Raji (cell line): ENCODE measurements around the gene EPN1.

ENCODE experiments used
- POLR2A ChIP-seq: IDR thresholded peaks from 2 replicates; pipeline ENCODE4 v1.6.1; 2011; ENCODE audit warnings: low read depth, low read length, control low read depth; ENCODE audit not compliant: insufficient read depth

EPN1 gene

DNA sequence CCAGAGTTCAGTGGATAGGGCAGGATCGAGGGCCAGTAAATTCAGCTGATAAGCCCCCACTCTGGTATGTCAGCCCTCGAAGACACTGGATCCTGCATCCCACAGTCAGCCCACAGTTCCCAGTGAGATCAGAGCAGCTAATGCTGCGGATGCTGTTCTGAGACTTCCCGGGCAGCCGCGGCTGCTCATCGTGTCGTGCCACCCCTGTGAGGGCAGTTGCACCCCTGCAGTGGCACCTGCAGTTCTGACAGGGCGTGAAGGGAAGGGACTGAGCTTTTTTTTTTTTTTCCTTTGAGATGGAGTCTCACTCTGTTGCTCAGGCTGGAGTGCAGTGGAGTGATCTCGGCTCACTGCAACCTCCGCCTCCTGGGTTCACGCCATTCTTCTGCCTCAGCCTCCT is 7.5 kb upstream of the EPN1 start:
- no peak for TF ChIP-seq POLR2A

DNA sequence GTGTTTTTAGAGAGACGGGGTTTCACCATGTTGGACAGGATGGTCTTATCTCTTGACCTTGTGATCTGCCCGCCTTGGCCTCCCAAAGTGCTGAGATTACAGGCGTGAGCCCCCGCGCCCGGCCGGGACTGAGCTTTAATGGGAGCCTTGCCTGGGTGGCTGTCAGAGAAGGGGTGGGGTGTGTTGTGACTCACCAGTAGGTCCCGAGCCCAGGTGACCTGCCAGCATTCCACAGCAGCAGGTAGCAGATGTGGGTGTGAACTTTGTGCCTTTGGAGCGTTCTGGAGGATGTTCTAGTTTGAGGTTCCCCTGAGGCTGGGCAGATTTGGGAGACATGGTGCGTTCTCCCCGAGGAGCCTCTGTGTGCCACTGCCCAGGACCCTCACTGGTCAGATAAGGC is 7.1 kb upstream of the EPN1 start:
- no peak for TF ChIP-seq POLR2A

DNA sequence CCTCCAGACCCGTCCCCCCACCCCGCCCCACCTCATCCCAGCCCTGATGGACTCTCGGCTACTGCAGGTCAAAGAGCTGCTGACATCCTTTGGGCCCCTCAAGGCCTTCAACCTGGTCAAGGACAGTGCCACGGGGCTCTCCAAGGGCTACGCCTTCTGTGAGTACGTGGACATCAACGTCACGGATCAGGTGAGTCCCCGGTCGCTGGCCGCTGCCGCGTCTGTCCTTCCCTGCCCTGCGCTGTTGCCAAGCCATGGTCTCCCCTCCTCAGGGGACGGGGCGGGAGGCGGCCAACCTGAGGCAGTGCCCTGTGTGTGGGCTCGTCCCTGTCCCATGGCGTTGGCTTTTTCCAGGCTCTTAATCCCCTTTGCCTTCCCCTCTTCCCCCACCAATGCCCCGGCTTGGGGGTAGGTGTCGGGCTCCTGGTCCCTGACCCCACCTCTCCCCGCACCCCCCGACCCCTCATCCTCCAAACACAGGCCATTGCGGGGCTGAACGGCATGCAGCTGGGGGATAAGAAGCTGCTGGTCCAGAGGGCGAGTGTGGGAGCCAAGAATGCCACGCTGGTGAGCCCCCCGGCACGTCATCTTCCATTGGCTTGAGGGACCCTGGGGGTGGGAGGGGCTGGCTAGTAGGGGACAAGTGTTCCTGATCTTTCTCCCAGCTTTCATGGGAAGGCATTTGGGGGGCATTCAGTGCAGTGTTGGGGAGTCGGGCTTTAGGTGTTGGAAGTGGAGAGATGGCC is 6.2 kb upstream of the EPN1 start:
- no peak for TF ChIP-seq POLR2A

DNA sequence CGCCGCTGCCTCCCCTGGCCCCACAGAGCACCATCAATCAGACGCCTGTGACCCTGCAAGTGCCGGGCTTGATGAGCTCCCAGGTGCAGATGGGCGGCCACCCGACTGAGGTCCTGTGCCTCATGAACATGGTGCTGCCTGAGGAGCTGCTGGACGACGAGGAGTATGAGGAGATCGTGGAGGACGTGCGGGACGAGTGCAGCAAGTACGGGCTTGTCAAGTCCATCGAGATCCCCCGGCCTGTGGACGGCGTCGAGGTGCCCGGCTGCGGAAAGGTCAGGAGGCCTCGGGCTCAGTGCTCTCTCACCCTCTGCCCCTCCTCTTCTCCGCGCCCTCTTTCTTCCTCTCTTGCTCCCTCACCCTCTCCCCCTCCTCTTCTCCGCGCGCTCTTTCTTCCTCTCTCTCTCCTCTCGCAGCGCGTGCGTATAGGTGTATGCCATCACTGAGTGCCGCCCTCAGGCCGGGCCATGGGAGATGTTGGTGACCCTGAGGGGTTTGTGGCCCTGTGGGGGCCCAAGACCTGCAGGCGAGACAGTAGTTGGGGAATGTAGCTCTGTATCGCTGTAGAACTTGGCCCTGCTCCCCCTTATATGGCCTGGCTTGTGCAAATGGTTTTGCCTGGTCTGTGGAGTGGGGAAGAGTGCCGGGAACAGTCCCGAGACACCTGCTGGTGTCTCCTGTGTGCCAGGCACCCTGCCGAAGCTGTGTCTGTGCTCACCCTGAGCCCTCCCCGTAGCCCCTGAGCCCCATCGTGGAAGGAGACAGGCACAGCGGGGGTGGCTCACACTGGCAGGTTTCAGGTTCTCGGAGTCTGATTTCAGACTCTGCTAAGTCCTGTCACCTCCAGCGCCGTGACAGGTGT is 5.4 kb upstream of the EPN1 start:
- no peak for TF ChIP-seq POLR2A

DNA sequence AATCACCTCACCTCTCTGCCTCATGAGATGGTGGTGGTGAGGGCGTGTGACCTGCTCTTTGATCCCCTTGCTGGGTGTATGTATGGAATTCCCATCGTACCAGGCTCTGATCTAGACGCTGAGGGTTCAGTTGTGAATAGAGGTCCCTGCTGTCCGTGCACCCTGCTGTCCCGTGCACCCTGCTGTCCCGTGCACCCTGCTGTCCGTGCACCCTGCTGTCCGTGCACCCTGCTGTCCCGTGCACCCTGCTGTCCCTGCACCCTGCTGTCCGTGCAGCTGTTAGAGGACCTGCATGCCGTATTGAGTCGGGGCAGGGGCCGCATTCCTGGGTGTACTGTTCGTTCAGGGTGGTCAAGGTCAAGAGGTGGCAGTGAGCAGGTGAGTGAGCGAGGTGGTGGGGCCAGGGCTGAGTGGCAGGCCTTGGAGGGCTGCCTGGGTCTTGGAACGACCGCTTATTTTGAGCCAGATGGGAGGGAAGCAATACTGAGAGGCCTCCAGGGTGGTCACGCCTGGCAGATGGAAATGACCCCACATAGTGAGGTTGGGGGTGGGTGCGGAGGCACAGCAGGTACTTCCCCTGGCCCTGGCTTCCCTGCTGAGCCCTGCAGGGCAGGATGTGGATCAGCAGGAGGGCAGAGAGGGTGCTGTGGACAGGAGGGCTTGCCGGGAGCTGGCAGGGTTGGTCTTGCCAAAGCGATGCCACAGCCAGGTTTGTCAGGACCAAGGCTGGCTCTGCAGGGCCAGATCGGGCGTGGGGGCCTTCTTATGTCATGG is 4.6 kb upstream of the EPN1 start:
- TF ChIP-seq POLR2A, result no peak

DNA sequence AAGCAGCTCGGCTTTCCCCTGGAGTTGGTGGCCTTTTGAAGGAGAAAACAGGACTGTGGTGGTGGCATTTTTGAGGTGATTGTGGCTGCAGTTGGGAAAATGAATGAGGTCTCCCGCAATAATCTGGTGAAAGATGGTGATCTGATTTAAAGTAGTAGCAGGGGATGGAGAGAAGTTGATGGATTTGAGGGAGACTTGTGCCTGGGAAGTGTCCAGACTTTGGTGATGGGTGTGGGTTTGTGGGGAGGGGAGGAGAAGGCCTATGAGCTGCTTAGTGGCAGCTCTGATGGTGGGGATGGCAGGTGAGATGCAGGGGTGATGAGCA is 4.0 kb upstream of the EPN1 start:
- no peak for TF ChIP-seq POLR2A

DNA sequence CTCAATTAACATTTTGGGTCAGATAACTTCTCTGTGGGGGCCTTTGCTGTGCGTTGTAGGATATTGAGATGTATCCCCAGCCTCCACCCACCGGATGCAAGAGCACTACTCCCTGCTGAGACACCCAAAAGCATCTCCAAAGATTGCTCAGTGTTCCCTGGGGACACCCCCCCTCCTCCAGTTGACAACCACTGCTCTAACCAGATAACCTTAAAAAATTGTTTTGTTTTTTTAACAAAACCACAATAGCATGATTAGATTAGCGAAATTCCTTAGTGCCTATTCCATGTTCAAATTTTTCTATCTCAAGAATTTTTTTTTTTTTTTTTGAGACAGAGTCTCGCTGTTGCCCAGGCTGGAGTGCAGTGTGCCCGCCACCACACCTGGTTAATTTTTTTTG is 2.6 kb upstream of the EPN1 start:
- no peak for TF ChIP-seq POLR2A

DNA sequence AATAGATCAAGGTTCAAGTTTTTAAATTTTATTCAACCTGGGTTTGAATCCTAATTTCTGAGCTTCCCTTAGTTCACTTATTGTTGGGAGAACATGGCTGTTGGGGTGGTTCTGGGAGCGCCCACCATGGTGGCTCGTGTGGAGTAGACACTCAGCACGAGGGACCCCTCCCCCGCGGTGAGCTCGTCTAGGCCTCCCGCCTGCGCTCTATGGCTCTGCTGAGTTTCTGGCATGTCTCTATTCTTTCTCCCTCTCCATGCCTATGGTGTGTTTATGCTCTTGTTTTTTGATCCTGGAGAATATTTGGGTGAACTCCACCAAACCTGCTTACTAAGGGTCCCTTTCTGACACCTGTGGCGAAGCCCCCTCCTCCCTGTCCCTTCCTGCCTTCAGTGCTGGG is 1.6 kb upstream of the EPN1 start:
- TF ChIP-seq POLR2A, result no peak

DNA sequence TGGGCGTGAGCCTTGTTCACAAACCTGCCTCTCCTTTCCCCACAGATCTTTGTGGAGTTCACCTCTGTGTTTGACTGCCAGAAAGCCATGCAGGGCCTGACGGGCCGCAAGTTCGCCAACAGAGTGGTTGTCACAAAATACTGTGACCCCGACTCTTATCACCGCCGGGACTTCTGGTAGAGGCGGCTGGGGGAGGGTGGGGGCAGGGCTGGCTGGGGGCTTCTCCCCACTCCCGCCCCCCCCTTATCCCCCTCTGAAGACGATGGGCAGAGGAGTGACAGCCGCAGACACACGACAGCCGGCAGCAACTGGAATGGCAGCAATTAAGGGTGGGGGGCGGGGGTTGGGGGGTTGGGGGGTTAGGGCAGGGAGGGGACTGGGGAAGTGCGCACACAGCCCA is 1.1 kb upstream of the EPN1 start:
- no peak for TF ChIP-seq POLR2A

DNA sequence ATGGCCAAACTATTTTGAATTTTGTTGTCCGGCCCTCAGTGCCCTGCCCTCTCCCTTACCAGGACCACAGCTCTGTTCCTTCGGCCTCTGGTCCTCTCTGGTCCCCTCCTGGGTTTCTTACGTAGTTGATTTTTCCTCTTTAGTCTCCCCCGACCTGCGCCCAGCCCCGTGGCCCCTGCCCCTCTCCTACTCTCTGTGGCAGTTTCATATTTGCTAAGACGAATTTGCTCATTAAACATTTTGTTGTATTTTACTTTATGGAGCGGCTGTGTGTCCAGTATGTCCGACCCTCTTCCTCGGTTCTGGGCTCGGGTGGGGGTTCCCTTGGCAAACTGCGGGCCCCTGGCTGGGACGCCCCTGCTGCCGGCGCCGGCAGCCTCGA is 576 bp upstream of the EPN1 start:
- TF ChIP-seq POLR2A, result no peak

DNA sequence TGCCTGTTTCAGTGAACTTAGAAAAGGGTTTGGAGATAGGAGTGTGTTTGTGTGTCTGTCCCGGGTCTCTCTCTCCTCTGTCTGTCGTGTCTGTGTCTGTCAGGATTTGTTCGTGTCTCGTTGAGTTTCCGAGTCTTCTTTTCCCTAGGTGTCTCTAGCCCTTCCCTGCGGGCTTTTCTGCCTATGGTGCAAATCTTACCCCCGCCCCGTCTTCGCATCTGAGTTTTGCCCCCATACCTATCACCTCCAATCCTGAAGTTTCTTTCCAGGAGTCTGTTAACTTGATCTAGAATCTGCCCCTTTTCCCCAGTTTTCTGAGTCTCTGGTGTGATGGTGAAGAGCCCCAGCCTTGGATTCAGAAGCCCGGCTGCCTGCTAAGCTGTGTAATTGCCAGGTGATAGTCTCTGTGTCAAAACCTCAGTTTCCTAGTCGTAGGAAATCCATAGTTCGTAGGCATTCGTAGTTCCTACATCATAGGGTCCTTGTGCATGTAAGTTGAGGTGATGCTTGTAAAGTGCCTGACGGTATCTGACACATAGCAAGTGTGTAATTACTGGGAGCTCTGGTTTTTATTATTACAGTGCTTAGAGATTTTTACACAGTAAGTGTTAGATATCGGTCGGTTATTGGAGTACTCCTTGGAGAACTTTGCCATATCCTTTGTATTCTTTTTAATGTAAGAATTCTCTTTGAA is 782 bp downstream of the EPN1 start:
- TF ChIP-seq POLR2A, result no peak

DNA sequence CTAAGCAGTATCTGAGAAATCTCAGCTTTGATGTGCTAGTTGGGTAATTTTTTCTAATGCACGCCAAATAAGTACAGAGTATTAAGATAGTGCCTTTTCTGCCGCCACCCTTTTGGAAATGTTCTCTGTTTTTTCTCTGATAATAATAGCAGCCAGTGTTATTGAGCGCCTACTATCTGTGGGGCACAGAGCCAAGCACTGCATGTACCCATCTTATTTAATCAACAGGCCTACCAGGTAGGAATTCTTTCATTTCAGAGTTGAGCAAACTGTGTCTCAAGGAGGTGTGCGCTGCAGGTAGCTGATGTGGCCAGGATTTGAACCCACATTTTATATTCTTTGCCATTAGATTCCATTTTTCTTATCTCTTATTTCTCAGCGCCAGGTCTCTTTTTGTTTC is 1.4 kb downstream of the EPN1 start:
- no peak for TF ChIP-seq POLR2A

DNA sequence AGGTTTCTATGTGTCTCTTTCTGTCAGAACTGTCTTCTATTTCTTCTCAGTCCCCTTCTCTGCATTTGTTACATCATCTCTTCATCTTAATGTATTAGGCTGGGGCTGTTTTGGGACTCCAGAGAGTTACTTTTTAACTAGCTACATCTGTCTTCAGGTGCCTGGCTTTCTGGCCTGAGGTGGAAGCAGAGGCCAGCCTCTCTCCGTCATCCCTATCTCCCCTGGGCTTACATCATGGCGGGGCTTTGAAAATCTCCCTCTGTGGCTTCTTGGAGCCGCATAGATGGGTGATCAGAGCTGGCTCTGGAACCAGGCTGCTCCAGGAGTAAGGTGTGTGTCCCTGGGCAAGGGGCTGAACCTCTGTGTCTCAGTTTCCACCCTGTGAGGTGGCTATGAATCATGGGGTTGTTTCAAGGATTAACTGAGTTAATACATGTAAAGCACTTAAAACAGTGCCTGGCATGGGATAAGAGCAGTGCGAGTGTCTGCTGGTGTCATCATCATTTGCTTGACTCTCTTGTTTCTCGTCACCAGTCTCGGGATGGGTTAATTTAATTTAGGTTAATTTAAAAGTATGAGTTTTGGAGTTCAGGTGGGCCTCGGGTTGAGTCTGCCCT is 2.0 kb downstream of the EPN1 start:
- no peak for TF ChIP-seq POLR2A

DNA sequence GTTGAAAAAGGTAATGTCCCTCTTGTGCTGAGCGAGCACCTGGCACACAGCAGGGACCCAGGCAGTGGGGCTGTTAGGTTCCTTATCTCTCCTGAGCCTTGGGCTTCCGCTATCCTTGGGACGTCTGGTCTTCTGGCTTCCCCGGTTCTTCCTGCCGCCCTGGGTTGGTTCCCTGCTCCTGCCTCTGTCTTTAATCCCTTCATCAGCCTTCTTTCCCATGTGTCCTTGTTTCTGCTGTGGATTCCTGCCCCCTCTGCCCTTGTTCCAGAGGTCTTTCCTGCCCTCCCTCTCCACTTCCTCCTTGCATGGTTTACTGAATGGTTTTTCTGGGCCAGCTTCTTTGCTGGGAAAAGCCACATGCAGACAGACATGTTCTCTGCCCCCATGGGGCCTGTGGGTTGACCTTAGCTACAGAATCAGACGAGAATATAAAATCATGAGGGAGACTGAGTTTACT is 2.6 kb downstream of the EPN1 start:
- no peak for TF ChIP-seq POLR2A
